Gastrocnemius medialis (tissue), 4 donors: ENCODE measurements around the gene HRH4. TPM values are rescaled to one million over a fixed set of nuclear protein-coding genes. Genes with fewer than 3 reads are reported as not detected.

ENCODE experiments used
- ATAC-seq, 2 donors: fragments of 150-250 bp; one replicate each; pipeline ENCODE4 v1.9.1; 2016
- DNase-seq, 2 donors: peaks; one replicate each; pipeline ENCODE4 v3.0.0-alpha.2; 2019
- H3K27ac ChIP-seq, 4 donors: fragments of 200-600 bp; sonication (generic); 1 replicate in 1 of 4; 2 replicates in 3 of 4; pipeline ENCODE4 v1.5.1; 2016 to 2018; ENCODE audit warnings: mild to moderate bottlenecking in 2 of 4, moderate library complexity in 1 of 4
- H3K27me3 ChIP-seq, 3 donors: fragments of 200-600 bp; sonication (generic) in 2 of 3; 1 replicate in 1 of 3; 2 replicates in 2 of 3; pipeline versions ENCODE4 v1.5.1 to v1.6.0; 2016 to 2019; ENCODE audit warnings: mild to moderate bottlenecking in 1 of 3, moderate library complexity in 1 of 3
- H3K36me3 ChIP-seq, 2 donors: fragments of 200-600 bp; sonication (generic) in 1 of 2; one replicate each; pipeline ENCODE4 v1.5.1; 2017 to 2018
- H3K4me1 ChIP-seq, 2 donors: fragments of 200-600 bp; sonication (generic) in 1 of 2; one replicate each; pipeline ENCODE4 v1.5.1; 2016 to 2017; ENCODE audit warnings: mild to moderate bottlenecking in 2 of 2
- H3K4me3 ChIP-seq, 4 donors: fragments of 200-600 bp; sonication (generic) in 3 of 4; 1 replicate in 1 of 4; 2 replicates in 3 of 4; pipeline ENCODE4 v1.5.1; 2016 to 2019; ENCODE audit warnings: mild to moderate bottlenecking in 2 of 4
- H3K9me3 ChIP-seq, 3 donors: fragments of 200-600 bp; sonication (generic) in 2 of 3; 1 replicate in 1 of 3; 2 replicates in 2 of 3; pipeline ENCODE4 v1.5.1; 2016 to 2019
- POLR2A ChIP-seq, 2 donors: fragments of 450-650 bp; IDR thresholded peaks; one replicate each; pipeline ENCODE4 v1.6.1; 2017; ENCODE audit warnings: antibody characterized with exemption in 2 of 2, mild to moderate bottlenecking in 2 of 2, moderate library complexity in 2 of 2
- in situ Hi-C, 4 donors: fragments of 200-750 bp; cut with MboI; loops; one replicate each; pipeline versions ENCODE4 v1.15.0 to v1.8.0; 2017; ENCODE audit warnings: low sequenced_read_pairs in 4 of 4
- intact Hi-C: fragments of 100-400 bp; cut with DNase I; formaldehyde crosslinking; loops from one replicate; pipeline ENCODE4 v1.15.1; 2023; ENCODE audit warnings: low total_unique reads
- total RNA-seq, 4 donors: library from RNA; depleted of rRNA; stranded (reverse); fragments of >200 nt; gene quantifications; one replicate each; pipeline versions ENCODE4 v1.1.0 to v1.2.3, GENCODE V29; 2016
- TF ChIP-seq, protein P1 (sequence below), 5 experiments: fragments of 450-650 bp in 3 of 5; fragments of 200-600 bp in 2 of 5; sonication (generic) in 2 of 5; IDR thresholded peaks in 4 of 5; conservative IDR thresholded peaks in 1 of 5; 1 replicate in 4 of 5; 2 replicates in 1 of 5; pipeline ENCODE4 v1.5.1; 2016 to 2019; ENCODE audit warnings: antibody characterized with exemption in 5 of 5, mild to moderate bottlenecking in 3 of 5, moderate library complexity in 3 of 5

HRH4 gene
- total RNA-seq, 4 donors from 2014 or later = not detected

DNA sequence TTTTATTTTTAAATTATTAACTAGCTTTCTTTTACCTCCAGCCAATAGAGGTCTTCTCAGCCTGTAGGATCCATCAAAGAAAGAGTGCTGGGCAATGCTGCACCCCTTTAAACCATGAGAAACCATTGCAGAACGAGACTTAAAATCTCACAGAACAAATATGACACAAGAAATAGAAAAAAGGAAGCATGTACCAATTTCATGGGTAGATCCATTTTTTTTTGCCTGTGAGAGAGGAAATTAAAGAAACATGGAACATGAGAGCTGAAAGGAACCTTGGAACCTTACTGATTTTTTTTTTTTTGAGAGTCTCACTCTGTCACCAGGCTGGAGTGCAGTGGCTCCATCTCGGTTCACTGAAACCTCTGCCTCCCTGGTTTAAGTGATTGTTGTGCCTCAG lies 14.0 kb downstream of the HRH4 start:
- in situ Hi-C loops = no loop called here
- Histone ChIP-seq H3K4me1 (no peaks in the 10 kb centered on the region), H3K4me3 (no peak overlapping the region), H3K36me3 (no peaks in the 10 kb centered on the region), H3K27ac (no peak overlapping the region), H3K9me3 (no peaks in the 10 kb centered on the region), H3K27me3 (no peaks in the 10 kb centered on the region)
- intact Hi-C loops = no loop called here
- ATAC-seq = no peak
- no peak for DNase-seq
- TF ChIP-seq POLR2A (IDR thresholded peaks at IDR 0.05) = no peak
- TF ChIP-seq, protein P1, sequence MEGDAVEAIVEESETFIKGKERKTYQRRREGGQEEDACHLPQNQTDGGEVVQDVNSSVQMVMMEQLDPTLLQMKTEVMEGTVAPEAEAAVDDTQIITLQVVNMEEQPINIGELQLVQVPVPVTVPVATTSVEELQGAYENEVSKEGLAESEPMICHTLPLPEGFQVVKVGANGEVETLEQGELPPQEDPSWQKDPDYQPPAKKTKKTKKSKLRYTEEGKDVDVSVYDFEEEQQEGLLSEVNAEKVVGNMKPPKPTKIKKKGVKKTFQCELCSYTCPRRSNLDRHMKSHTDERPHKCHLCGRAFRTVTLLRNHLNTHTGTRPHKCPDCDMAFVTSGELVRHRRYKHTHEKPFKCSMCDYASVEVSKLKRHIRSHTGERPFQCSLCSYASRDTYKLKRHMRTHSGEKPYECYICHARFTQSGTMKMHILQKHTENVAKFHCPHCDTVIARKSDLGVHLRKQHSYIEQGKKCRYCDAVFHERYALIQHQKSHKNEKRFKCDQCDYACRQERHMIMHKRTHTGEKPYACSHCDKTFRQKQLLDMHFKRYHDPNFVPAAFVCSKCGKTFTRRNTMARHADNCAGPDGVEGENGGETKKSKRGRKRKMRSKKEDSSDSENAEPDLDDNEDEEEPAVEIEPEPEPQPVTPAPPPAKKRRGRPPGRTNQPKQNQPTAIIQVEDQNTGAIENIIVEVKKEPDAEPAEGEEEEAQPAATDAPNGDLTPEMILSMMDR (IDR thresholded peaks at IDR 0.05 in 4 of 5, conservative IDR thresholded peaks at IDR 0.05 in 1 of 5) = no peak

DNA sequence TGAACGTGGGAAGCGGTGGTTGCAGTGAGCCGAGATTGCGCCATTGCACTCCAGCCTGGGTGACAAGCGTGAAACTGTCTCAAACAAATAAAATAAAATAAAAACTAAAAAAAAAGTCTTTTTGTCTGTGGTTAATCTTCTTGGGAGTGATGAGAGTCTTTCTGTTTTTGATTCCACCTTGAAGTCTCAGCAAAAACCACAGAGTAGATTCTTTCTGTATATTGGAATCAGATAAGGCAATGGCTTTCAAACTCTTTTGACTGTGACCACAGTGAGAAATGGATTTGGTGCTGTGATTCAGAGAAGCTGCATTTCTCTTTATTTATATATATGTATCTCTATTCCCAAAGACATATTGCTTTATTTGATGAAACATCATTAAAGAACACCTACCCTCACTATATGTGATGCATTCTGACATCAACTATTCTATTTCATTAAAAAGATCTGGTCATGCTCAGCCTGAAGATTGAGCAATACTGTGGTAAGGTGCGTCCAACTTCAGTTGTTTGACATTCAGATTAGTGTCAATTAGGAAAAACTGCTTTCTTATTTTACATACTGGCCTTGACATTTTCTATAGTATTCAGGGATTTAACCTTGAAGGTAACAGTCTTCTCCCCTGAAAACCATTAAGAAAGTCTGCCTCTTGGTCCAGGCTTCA lies 15.6 kb downstream of the HRH4 start:
- no peak for TF ChIP-seq POLR2A (IDR thresholded peaks at IDR 0.05)
- TF ChIP-seq, protein P1 (IDR thresholded peaks at IDR 0.05 in 4 of 5, conservative IDR thresholded peaks at IDR 0.05 in 1 of 5) = no peak
- Histone ChIP-seq H3K27me3 (no peaks in the 10 kb centered on the region), H3K4me3 (no peak overlapping the region), H3K9me3 (no peaks in the 10 kb centered on the region), H3K36me3 (no peaks in the 10 kb centered on the region), H3K27ac (no peak overlapping the region), H3K4me1 (no peaks in the 10 kb centered on the region)
- ATAC-seq = no peak
- in situ Hi-C loops (loop anchor here in 2 of 4 donors (25.0 kb wide), 1 partner anchor 314 kb away; no protein-coding TSS in a partner anchor), intact Hi-C loops (no loop called here)
- no peak for DNase-seq

DNA sequence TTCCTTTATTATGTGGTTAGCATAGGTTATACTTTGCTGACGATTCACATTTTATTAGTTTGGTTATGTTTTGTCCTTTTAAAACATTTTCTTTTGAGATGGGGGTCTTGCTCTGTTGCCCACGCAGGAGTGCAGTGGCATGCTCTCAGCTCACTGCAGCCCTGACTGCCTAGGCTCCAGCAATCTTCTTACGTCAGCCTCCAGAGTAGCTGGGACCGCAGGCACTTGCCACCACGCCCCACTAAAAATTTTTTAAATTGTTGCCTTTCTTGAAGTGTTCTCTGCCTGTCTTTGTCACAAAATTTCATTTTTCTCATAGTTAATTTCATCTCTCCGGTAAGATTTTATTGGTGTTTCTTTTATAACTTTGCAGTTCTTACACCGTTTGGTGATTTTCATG lies 18.9 kb downstream of the HRH4 start:
- DNase-seq (no peak), ATAC-seq (no peak)
- in situ Hi-C loops = loop anchor here in 2 of 4 donors (25.0 kb wide), 1 partner anchor 317 kb away; no protein-coding TSS in a partner anchor
- H3K4me3 ChIP-seq = no peak overlapping the region
- TF ChIP-seq, protein P1 (IDR thresholded peaks at IDR 0.05 in 4 of 5, conservative IDR thresholded peaks at IDR 0.05 in 1 of 5) = no peak
- TF ChIP-seq POLR2A (IDR thresholded peaks at IDR 0.05) = no peak
- H3K9me3 ChIP-seq = no peaks in the 10 kb centered on the region
- no peaks in the 10 kb centered on the region for H3K36me3 ChIP-seq
- no peaks in the 10 kb centered on the region for H3K4me1 ChIP-seq
- no peaks in the 10 kb centered on the region for H3K27me3 ChIP-seq
- intact Hi-C loops = no loop called here
- H3K27ac ChIP-seq = no peak overlapping the region

DNA sequence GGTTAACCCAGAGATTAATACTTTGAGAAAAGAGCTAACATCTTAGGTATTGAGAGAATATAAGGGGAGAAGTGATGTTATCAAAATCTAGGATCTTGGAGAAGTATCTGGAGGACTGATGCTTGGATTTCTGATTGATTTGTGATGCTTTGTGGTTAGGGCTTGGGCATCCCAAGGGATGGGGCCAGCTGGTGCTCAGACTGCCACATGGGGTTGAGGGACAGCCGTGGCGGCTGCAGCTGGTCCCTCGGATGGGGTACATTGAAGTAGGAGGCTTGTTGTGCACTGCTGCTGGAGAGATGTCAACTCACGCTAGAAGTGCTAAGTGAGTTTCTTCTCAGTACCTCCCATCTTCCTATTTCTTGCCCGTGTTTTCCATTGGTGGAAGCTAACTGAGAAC lies 22.4 kb downstream of the HRH4 start:
- no peaks in the 10 kb centered on the region for H3K4me1 ChIP-seq
- no peaks in the 10 kb centered on the region for H3K9me3 ChIP-seq
- in situ Hi-C loops = loop anchor here (10.0 to 25.0 kb wide), 3 partner anchors 118 to 321 kb away; no protein-coding TSS in a partner anchor
- DNase-seq = no peak
- intact Hi-C loops = no loop called here
- H3K27ac ChIP-seq = no peak overlapping the region
- no peak overlapping the region for H3K4me3 ChIP-seq
- no peak for TF ChIP-seq POLR2A (IDR thresholded peaks at IDR 0.05)
- TF ChIP-seq, protein P1 (IDR thresholded peaks at IDR 0.05 in 4 of 5, conservative IDR thresholded peaks at IDR 0.05 in 1 of 5) = no peak
- H3K36me3 ChIP-seq = no peaks in the 10 kb centered on the region
- ATAC-seq = no peak
- no peaks in the 10 kb centered on the region for H3K27me3 ChIP-seq
